Loucy (cell line): ENCODE measurements around the gene ERFL.
A peak's percentile ranks its signal among the peaks of the same experiment; 100 is the strongest.

Experiments
- H2AFZ ChIP-seq: fragments of 200-600 bp; sonication (generic); 2 replicates; pipeline ENCODE4 v1.6.0; 2016; ENCODE audit warnings: antibody characterized with exemption, mild to moderate bottlenecking, low read length, moderate library complexity
- H3F3A ChIP-seq: fragments of 200-600 bp; 2 replicates; pipeline ENCODE4 v1.6.0; 2016; ENCODE audit warnings: antibody characterized with exemption, low read depth, mild to moderate bottlenecking
- H3K27me3 ChIP-seq: fragments of 200-600 bp; sonication (generic); 2 replicates; pipeline ENCODE4 v1.6.1; 2014; ENCODE audit warnings: low read length, mild to moderate bottlenecking; ENCODE audit not compliant: insufficient read depth, poor library complexity, severe bottlenecking
- H3K36me3 ChIP-seq: fragments of 200-600 bp; sonication (generic); 2 replicates; pipeline ENCODE4 v1.6.1; 2016; ENCODE audit warnings: low read length; ENCODE audit not compliant: insufficient read depth
- H3K4me1 ChIP-seq: fragments of 200-600 bp; sonication (generic); 2 replicates; pipeline ENCODE4 v1.5.1; 2014; ENCODE audit warnings: low read length, mild to moderate bottlenecking; ENCODE audit not compliant: insufficient read depth, poor library complexity, severe bottlenecking
- H3K4me2 ChIP-seq: fragments of 200-600 bp; sonication (generic); 2 replicates; pipeline ENCODE4 v1.6.0; 2014; ENCODE audit warnings: antibody characterized with exemption, low read length, low read depth, mild to moderate bottlenecking; ENCODE audit not compliant: poor library complexity, severe bottlenecking
- H3K4me3 ChIP-seq: fragments of 200-600 bp; sonication (generic); 2 replicates; pipeline ENCODE4 v1.5.1; 2014; ENCODE audit warnings: low read length, mild to moderate bottlenecking, mixed read lengths; ENCODE audit not compliant: poor library complexity, severe bottlenecking
- H3K79me2 ChIP-seq: fragments of 200-600 bp; sonication (generic); 2 replicates; pipeline ENCODE4 v1.6.1; 2014; ENCODE audit warnings: low read length; ENCODE audit not compliant: insufficient read depth
- H3K9ac ChIP-seq: fragments of 200-600 bp; sonication (generic); 2 replicates; pipeline ENCODE4 v1.6.0; 2014; ENCODE audit warnings: mild to moderate bottlenecking, low read depth, low read length, moderate library complexity; ENCODE audit not compliant: poor library complexity, severe bottlenecking
- H3K9me2 ChIP-seq: fragments of 200-600 bp; sonication (generic); replicated peaks from 2 replicates; pipeline ENCODE4 v1.6.1; 2016; ENCODE audit warnings: low read depth, low read length, mixed read lengths
- H3K9me3 ChIP-seq: fragments of 200-600 bp; sonication (generic); 2 replicates; pipeline ENCODE4 v1.6.1; 2014; ENCODE audit warnings: mild to moderate bottlenecking, antibody characterized with exemption, low read length, low read depth; ENCODE audit not compliant: insufficient read depth
- H4K20me1 ChIP-seq: fragments of 200-600 bp; sonication (generic); 2 replicates; pipeline ENCODE4 v1.6.0; 2014; ENCODE audit warnings: antibody characterized with exemption, low read length, mild to moderate bottlenecking; ENCODE audit not compliant: insufficient read depth, poor library complexity, severe bottlenecking
- EZH2phosphoT487 ChIP-seq: fragments of 200-600 bp; IDR thresholded peaks from 2 replicates; pipeline ENCODE4 v1.6.1; 2018; ENCODE audit warnings: antibody characterized with exemption, mild to moderate bottlenecking, moderate library complexity, borderline replicate concordance
- TF ChIP-seq, protein P1 (sequence below): fragments of 200-600 bp; sonication (generic); conservative IDR thresholded peaks from 2 replicates; pipeline ENCODE4 v1.5.1; 2014; ENCODE audit warnings: mild to moderate bottlenecking, antibody characterized with exemption, low read length

The ERFL gene

DNA sequence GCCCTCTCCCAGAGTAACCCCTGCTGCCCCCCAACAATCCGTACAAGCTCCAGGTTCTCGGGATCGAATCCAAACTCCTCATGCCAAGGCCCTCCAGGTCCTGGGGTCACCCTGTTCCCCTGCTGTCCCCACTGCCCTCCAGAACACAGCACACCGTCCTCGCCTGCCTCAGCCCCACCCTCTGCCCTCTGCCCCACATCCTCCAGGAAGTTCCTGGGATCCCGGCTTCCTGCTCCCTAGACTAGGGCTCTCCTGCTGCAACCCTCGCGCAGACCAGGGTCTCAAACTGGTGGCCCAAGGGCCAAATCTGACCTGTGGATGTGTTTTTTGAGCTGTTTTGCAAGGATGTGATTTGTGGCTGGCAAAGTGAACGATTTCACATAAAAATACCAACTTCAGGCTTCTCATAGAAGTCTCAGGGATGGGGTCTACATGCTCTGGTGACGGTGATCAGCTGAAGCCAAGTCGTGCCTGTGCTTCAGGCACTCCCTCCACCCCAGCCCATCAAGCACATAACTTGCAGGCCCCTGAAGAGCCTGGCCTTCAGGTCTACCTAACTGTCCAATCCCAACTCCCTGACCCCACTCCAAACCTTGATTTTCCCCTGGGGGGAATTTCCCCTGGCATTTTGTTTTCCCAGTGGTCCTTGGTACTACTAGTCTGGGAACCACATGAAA, 29.1 kb upstream of the ERFL start:
- Histone ChIP-seq H3K4me2 (peak overlapping the region; percentile 82), H3K4me1 (peaks cover 12% of the 10 kb centered on the region), H3K79me2 (no peaks in the 10 kb centered on the region), H2AFZ (no peak overlapping the region), H3K9me2 (no peaks in the 10 kb centered on the region), H3K9me3 (no peaks in the 10 kb centered on the region), H3K27me3 (no peaks in the 10 kb centered on the region), H3K4me3 (peak overlapping the region; percentile 76), H3F3A (no peaks in the 10 kb centered on the region), H3K9ac (peak overlapping the region; percentile 80), H3K36me3 (no peaks in the 10 kb centered on the region), H4K20me1 (no peaks in the 10 kb centered on the region)
- TF ChIP-seq, protein P1, sequence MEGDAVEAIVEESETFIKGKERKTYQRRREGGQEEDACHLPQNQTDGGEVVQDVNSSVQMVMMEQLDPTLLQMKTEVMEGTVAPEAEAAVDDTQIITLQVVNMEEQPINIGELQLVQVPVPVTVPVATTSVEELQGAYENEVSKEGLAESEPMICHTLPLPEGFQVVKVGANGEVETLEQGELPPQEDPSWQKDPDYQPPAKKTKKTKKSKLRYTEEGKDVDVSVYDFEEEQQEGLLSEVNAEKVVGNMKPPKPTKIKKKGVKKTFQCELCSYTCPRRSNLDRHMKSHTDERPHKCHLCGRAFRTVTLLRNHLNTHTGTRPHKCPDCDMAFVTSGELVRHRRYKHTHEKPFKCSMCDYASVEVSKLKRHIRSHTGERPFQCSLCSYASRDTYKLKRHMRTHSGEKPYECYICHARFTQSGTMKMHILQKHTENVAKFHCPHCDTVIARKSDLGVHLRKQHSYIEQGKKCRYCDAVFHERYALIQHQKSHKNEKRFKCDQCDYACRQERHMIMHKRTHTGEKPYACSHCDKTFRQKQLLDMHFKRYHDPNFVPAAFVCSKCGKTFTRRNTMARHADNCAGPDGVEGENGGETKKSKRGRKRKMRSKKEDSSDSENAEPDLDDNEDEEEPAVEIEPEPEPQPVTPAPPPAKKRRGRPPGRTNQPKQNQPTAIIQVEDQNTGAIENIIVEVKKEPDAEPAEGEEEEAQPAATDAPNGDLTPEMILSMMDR, result no peak
- no peak for TF ChIP-seq EZH2phosphoT487

DNA sequence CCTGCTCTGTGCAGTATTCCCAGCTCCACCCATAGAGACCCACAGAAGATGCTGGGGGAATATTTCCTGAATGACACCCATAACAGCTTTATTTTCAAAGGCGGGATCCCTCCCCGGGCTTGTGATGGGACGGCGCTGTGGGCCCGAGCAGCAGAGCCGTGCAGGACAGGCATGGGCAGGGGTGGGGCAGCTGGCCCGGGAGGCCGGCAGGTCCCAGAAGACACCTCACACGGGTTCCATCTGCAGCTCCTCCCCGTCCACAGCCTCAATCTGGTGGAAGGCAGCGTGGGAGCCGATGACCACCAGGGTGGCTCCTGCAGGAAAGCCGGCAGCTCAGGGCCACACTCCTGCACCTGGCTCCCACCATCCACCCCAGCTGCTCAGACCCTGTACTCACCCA, 28.4 kb upstream of the ERFL start:
- Histone ChIP-seq H3K4me3 (no peak overlapping the region), H3K4me1 (peaks cover 12% of the 10 kb centered on the region), H3K4me2 (no peak overlapping the region), H4K20me1 (no peaks in the 10 kb centered on the region), H3K9me3 (no peaks in the 10 kb centered on the region), H2AFZ (no peak overlapping the region), H3K9ac (no peak overlapping the region), H3K27me3 (no peaks in the 10 kb centered on the region), H3K36me3 (no peaks in the 10 kb centered on the region), H3F3A (no peaks in the 10 kb centered on the region), H3K79me2 (no peaks in the 10 kb centered on the region), H3K9me2 (no peaks in the 10 kb centered on the region)
- no peak for TF ChIP-seq EZH2phosphoT487
- TF ChIP-seq, protein P1, result no peak

DNA sequence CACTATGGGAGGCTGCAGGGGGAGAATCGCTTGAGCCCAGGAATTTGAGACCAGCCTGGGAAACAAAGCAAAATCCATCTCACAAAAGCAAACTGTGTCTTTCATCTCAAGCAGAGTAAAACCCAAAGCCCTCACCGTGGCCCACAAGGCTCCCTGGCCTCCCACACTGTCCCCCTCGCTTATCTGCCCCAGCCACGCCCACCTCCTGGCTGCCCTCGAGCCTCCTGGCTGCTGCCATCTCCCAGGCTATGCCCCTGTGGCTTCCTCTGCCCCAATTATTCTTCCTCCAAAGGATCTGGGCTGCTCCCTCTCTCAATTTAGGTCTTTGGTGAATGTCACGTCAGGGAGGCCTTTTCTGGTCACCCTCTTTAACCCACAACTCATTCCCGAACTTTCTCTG, 27.3 kb upstream of the ERFL start:
- peaks cover 12% of the 10 kb centered on the region for H3K4me1 ChIP-seq
- H3K79me2 ChIP-seq, result no peaks in the 10 kb centered on the region
- H4K20me1 ChIP-seq, result no peaks in the 10 kb centered on the region
- no peaks in the 10 kb centered on the region for H3K27me3 ChIP-seq
- H3K4me3 ChIP-seq, result no peak overlapping the region
- no peak overlapping the region for H3K4me2 ChIP-seq
- H3K9me2 ChIP-seq, result no peaks in the 10 kb centered on the region
- H3F3A ChIP-seq, result no peaks in the 10 kb centered on the region
- TF ChIP-seq, protein P1, result no peak
- no peak for TF ChIP-seq EZH2phosphoT487
- H3K36me3 ChIP-seq, result no peaks in the 10 kb centered on the region
- H2AFZ ChIP-seq, result no peak overlapping the region
- no peak overlapping the region for H3K9ac ChIP-seq
- H3K9me3 ChIP-seq, result no peaks in the 10 kb centered on the region
